Naive thymus-derived CD8-positive, alpha-beta T cell (primary cell): ENCODE results near the gene LRRC28. TPM values are rescaled to one million over a fixed set of nuclear protein-coding genes. Genes with fewer than 3 reads are reported as not detected.
"Not testable (repeated sequence)": the region's sequence is repeated elsewhere in the genome, so short reads cannot be mapped to it uniquely, and the experiment has no call there.

Experiments
- ATAC-seq, 2 donors: fragments of 150-1000 bp; cut with Tn5 transposase in 1 of 2; sonication (Bioruptor Pico), chemical (Tn5 transposase) in 1 of 2; 1 replicate in 1 of 2; 2 replicates in 1 of 2; pipeline ENCODE4 v1.10.0; 2021; ENCODE audit warnings: mild to moderate bottlenecking in 2 of 2, moderate library complexity in 2 of 2
- POLR2A ChIA-PET: fragments of 350-600 bp; sonication (Branson Sonifier 250); formaldehyde crosslinking; loops from one replicate; lab custom pipeline; 2021; ENCODE audit warnings: antibody characterized with exemption; lab: Charles Lee
- DNase-seq, 10 donors: peaks; one replicate each; pipeline versions ENCODE4 v3.0.0 to v3.0.0-alpha.2; 2020 to 2022
- H3K27ac Mint-ChIP-seq, 10 donors: one replicate each; pipeline ENCODE4 v1.8.0; 2020 to 2022; ENCODE audit warnings: mild to moderate bottlenecking in 10 of 10, mixed read lengths in 10 of 10, moderate library complexity in 4 of 10, inconsistent platforms in 1 of 10
- H3K27me3 Mint-ChIP-seq, 5 donors: one replicate each; pipeline ENCODE4 v1.8.0; 2021 to 2022; ENCODE audit warnings: mixed read lengths in 5 of 5
- H3K36me3 Mint-ChIP-seq, 3 donors: one replicate each; pipeline ENCODE4 v1.8.0; 2020 to 2022; ENCODE audit warnings: mixed read lengths in 3 of 3, mild to moderate bottlenecking in 2 of 3, inconsistent platforms in 1 of 3
- H3K4me1 Mint-ChIP-seq, 4 donors: one replicate each; pipeline ENCODE4 v1.8.0; 2021 to 2022; ENCODE audit warnings: mixed read lengths in 4 of 4
- H3K4me3 Mint-ChIP-seq, 10 donors: one replicate each; pipeline ENCODE4 v1.8.0; 2020 to 2022; ENCODE audit warnings: mild to moderate bottlenecking in 10 of 10, mixed read lengths in 10 of 10, moderate library complexity in 6 of 10, inconsistent platforms in 1 of 10
- H3K9me3 Mint-ChIP-seq, 9 donors: one replicate each; pipeline ENCODE4 v1.8.0; 2020 to 2022; ENCODE audit warnings: mixed read lengths in 9 of 9, mild to moderate bottlenecking in 3 of 9, inconsistent platforms in 1 of 9, moderate library complexity in 1 of 9
- polyA plus RNA-seq, 3 donors: library from polyadenylated mRNA; unstranded; fragments of 300-500 nt; fragmentation: Illumina TruSeq; gene quantifications; one replicate each; pipeline ENCODE4 v1.2.3, GENCODE V29; 2021
- total RNA-seq, 8 experiments: library from RNA in 2 of 8; stranded (reverse) in 2 of 8; gene quantifications; one replicate each; pipeline ENCODE4 v1.2.3 and lab custom pipeline; 2021 to 2026

Gene LRRC28
- total and polyA plus RNA-seq, 5 experiments from 2014 or later = 14.9 to 21.4 (median 16.7) TPM

DNA sequence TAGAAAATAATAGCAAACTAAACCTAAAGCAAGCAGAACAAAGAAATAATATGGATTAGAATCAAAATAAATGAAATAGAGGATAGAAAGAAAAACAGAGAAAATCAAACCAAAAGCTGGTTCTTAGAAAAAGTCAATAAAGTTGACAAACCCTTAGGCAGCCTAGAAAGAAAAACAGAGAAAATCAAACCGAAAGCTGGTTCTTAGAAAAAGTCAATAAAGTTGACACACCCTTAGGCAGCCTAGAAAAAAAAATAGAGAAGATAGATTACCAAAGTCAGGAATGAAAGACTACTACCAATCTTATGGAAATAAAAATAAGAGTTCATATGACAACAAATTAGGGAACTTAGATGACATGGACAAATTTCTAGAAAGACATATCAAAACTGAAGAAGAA lies 142.4 kb downstream of the LRRC28 start:
- peaks cover 7 to 40% (median 25%) of the 10 kb centered on the region in 9 donors for H3K9me3 Mint-ChIP-seq
- POLR2A ChIA-PET = no interaction called here
- peaks cover 0 to 19% (median 17%) of the 10 kb centered on the region in 3 donors for H3K36me3 Mint-ChIP-seq
- no peaks in the 10 kb centered on the region for H3K27me3 Mint-ChIP-seq
- H3K4me1 Mint-ChIP-seq = no peaks in the 10 kb centered on the region
- ATAC-seq (no peak), DNase-seq (no peak)
- H3K4me3 Mint-ChIP-seq = no peak overlapping the region
- no peak overlapping the region for H3K27ac Mint-ChIP-seq

DNA sequence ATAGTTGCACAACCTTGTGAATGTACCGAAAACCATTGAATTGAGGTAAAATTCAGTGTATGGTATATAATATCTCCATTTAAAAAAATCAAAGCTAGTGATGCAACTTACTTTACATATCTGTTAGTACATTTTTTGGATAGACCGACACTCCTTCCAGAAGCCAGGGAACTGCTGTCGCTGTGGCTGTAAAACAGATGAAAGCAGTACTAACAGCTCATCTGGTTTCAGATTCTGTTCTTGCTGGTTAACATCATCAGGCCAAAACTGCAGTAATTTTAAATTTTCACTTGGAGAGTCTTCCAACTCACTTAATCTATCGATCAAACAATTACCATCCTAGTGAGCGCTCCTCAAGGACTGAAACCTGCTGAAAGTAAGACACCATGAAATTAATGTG lies 145.1 kb downstream of the LRRC28 start:
- Mint-ChIP-seq H3K4me3 (no peak overlapping the region), H3K27me3 (no peaks in the 10 kb centered on the region), H3K27ac (no peak overlapping the region), H3K36me3 (peaks cover 0 to 19% (median 10%) of the 10 kb centered on the region in 3 donors), H3K4me1 (peaks cover 0 to 10% (median 2%) of the 10 kb centered on the region in 4 donors), H3K9me3 (peaks cover 7 to 33% (median 25%) of the 10 kb centered on the region in 9 donors)
- DNase-seq (no peak), ATAC-seq (no peak)
- POLR2A ChIA-PET = interaction anchor here (0.7 to 0.9 kb wide), 2 partner anchors 33 to 72 kb away, joined by 3 read pairs; no protein-coding TSS in a partner anchor

DNA sequence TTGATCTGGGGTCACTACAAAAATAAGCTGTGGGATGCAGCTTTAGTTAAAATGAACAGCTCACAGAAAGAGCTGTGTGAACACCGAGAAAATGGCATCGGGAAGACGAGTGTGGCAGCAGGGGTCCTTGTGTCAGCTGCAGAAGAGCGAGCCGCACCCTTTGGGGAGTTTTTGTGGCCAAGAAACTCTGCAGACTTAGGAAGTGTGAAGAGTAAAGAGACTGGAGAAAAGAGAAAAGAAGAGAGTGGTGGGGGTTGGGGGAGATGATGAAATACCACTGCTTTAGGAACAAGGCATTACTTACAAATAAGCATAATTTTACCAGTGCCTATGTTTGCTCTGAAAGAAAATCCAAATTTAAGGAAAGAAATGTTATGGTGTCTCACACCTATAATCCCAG lies 147.8 kb downstream of the LRRC28 start:
- ATAC-seq (no peak), DNase-seq (no peak)
- Mint-ChIP-seq H3K27ac (no peak overlapping the region), H3K27me3 (no peaks in the 10 kb centered on the region), H3K9me3 (peaks cover 0 to 8% (median 2%) of the 10 kb centered on the region in 9 donors), H3K36me3 (peaks cover 0 to 4% (median 0%) of the 10 kb centered on the region in 3 donors), H3K4me3 (no peak overlapping the region), H3K4me1 (peaks cover 0 to 10% (median 2%) of the 10 kb centered on the region in 4 donors)
- POLR2A ChIA-PET = no interaction called here

DNA sequence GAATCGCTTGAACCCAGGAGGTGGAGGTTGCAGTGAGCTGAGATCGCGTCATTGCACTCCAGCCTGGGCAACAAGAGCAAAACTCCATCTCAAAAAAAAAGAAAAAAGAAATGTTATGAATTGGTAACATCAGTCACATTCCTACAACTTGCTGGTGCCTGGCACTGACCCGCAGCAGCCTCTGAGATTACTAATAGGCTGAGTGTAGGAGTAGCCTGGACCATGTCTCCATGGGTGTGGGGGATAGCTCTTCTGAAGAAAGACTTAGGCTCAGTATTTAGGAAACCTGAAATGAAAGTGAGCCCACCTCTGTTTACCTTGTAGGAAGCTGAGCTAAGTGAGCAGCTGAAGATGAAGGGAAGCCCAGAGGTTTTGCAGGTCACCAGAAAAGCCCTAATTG lies 148.3 kb downstream of the LRRC28 start:
- DNase-seq = no peak
- H3K27ac Mint-ChIP-seq = peak overlapping the region in 3 of 10 donors; percentile 49 to 65 (median 55)
- H3K9me3 Mint-ChIP-seq = peaks cover 0 to 8% (median 0%) of the 10 kb centered on the region in 9 donors
- no peaks in the 10 kb centered on the region for H3K27me3 Mint-ChIP-seq
- H3K4me3 Mint-ChIP-seq = no peak overlapping the region
- no peak for ATAC-seq
- H3K36me3 Mint-ChIP-seq = peaks cover 0 to 1% (median 0%) of the 10 kb centered on the region in 3 donors
- POLR2A ChIA-PET = no interaction called here
- H3K4me1 Mint-ChIP-seq = peaks cover 0 to 10% (median 2%) of the 10 kb centered on the region in 4 donors

DNA sequence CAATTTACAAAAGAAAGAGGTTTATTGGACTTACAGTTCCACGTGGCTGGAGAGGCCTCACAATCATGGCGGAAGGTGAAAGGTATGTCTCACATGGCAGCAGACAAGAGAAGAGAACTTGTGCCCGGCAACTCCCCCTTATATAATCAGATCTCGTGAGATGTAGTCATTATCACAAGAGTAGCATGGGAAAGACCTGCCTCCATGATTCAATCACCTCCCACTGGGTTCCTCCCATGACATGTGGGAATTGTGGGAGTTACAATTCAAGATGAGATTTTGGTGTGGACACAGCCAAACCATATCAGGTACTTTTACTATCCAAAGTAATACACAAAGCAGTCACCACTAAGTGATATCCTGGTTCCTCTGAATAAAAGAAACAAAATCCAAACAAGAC lies 149.9 kb downstream of the LRRC28 start:
- not testable (repeated sequence) for DNase-seq, H3K9me3 Mint-ChIP-seq, H3K4me1 Mint-ChIP-seq, H3K4me3 Mint-ChIP-seq, ATAC-seq, H3K27ac Mint-ChIP-seq, H3K36me3 Mint-ChIP-seq, H3K27me3 Mint-ChIP-seq
- POLR2A ChIA-PET = interaction anchor here (1.5 kb wide), 1 partner anchor 15 kb away, joined by 4 read pairs; no protein-coding TSS in a partner anchor

DNA sequence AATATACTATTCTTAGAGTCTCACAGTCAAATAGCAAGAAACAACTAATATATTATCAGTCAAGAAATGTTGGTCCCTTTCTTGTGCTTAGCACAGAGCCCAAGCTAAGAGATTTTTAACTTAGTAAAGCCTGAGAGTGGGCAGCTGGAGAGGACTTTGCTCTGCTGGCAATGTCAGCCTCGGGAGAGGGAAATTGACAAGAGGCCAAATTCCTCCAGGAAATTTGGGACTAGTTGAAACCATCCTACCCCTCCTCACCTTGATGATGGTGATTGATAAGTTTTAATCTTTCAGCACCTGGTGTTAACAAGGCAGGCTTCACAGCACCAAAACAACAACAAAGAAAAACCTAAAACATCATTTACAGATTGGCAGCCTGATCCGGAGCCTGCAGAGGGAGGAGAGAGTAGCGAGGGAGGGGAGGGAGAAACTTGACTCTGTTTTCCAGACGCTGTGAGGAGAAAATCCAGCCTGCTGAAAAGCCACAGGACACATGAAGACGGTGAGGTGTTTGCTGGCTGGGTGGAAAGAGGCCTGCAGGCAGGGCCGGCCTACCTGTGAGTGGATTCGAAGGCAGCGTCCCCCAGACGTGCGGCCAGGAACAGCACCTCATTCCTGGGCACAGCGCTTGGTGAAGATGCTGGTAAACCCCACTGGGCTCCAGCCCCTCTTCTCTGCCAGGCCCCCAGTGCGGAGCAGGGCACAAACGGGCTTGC lies 150.9 kb downstream of the LRRC28 start:
- Mint-ChIP-seq H3K4me1 (peaks cover 3 to 16% (median 4%) of the 10 kb centered on the region in 4 donors), H3K27me3 (no peaks in the 10 kb centered on the region), H3K27ac (peak overlapping the region in 1 of 10 donors; percentile 54), H3K4me3 (no peak overlapping the region), H3K9me3 (no peaks in the 10 kb centered on the region), H3K36me3 (no peaks in the 10 kb centered on the region)
- ATAC-seq = no peak
- DNase-seq = no peak
- POLR2A ChIA-PET = interaction anchor here (1.3 to 1.5 kb wide), 2 partner anchors 9 to 16 kb away, joined by 3 to 4 read pairs; no protein-coding TSS in a partner anchor

DNA sequence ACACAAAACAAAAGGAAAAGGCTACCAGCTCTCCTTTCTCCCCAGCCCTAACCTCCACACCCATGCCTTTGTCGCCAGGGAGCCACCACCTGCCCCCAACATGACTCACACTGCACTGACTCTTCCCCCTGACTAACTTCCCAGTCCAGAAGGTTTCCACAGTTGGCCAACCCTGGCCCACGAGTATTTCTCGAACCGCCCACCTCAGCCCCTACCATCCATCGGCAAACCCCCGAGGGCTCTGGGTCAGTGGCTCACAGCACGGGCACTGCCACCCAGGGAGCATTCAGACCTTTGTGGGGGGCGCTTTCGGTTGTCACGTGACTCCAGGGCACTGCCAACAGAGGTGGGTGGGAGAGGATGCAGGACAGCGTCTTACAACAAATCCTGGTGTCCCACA lies 152.3 kb downstream of the LRRC28 start:
- peaks cover 10 to 29% (median 14%) of the 10 kb centered on the region in 4 donors for H3K4me1 Mint-ChIP-seq
- DNase-seq = no peak

DNA sequence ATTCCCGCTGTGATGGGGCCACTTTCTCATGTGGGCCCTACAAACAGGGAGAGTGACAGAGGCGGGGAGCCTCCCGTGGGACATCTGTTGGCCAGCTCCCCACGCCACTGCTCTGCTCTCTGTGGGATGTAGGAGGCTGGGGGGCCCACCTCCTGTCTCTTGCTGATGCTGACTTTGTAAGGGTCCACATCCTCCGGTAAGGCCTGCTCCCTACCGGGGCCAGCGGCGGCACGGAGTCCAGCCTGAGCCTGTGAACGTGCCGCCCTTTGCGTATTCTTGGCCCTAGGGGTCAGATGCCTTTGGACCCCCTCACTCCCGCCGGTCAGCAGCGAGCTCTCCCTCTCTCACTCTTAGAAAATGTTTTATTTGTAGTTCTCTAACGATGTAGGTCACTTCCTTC lies 153.2 kb downstream of the LRRC28 start:
- H3K4me1 Mint-ChIP-seq = peaks cover 8 to 32% (median 19%) of the 10 kb centered on the region in 4 donors
- POLR2A ChIA-PET = no interaction called here
- DNase-seq = no peak
- ATAC-seq = no peak
- no peaks in the 10 kb centered on the region for H3K27me3 Mint-ChIP-seq
- no peak overlapping the region for H3K4me3 Mint-ChIP-seq
- H3K27ac Mint-ChIP-seq = peak overlapping the region in 1 of 10 donors; percentile 82
- no peaks in the 10 kb centered on the region for H3K36me3 Mint-ChIP-seq
- no peaks in the 10 kb centered on the region for H3K9me3 Mint-ChIP-seq

More for the DNA sequence above, 152.3 kb downstream of the LRRC28 start:
- Mint-ChIP-seq H3K9me3 (no peaks in the 10 kb centered on the region), H3K4me3 (no peak overlapping the region), H3K36me3 (no peaks in the 10 kb centered on the region), H3K27me3 (no peaks in the 10 kb centered on the region), H3K27ac (no peak overlapping the region)
- no peak for ATAC-seq
- POLR2A ChIA-PET = no interaction called here

DNA sequence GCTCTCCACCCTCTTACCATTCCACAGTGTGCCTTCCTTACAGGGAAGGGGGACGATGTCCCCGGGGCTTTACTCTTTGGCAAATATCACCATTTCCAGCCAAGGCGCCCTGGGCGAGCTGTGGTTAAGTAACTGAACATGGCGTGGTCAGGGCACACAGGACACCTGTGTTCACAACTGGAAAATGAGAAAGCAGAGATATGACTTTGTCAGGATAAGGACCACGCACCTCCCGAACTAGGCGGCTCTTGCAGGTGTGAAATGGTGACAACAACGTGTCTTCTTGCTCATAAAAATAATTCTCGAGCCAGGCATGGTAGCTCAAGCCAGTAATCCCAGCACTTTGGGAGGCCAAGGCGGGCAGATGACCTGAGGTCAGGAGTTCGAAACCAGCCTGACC lies 154.8 kb downstream of the LRRC28 start:
- POLR2A ChIA-PET = interaction anchor here (0.7 to 1.3 kb wide), 3 partner anchors 9 to 160 kb away, joined by 3 to 4 read pairs (median 4); partner anchors contain the start of gene MEF2A
- H3K27ac Mint-ChIP-seq = no peak overlapping the region
- DNase-seq = no peak
- H3K4me1 Mint-ChIP-seq = peaks cover 13 to 31% (median 25%) of the 10 kb centered on the region in 4 donors
- no peaks in the 10 kb centered on the region for H3K27me3 Mint-ChIP-seq
- no peaks in the 10 kb centered on the region for H3K9me3 Mint-ChIP-seq
- no peak overlapping the region for H3K4me3 Mint-ChIP-seq
- ATAC-seq = no peak
- no peaks in the 10 kb centered on the region for H3K36me3 Mint-ChIP-seq

DNA sequence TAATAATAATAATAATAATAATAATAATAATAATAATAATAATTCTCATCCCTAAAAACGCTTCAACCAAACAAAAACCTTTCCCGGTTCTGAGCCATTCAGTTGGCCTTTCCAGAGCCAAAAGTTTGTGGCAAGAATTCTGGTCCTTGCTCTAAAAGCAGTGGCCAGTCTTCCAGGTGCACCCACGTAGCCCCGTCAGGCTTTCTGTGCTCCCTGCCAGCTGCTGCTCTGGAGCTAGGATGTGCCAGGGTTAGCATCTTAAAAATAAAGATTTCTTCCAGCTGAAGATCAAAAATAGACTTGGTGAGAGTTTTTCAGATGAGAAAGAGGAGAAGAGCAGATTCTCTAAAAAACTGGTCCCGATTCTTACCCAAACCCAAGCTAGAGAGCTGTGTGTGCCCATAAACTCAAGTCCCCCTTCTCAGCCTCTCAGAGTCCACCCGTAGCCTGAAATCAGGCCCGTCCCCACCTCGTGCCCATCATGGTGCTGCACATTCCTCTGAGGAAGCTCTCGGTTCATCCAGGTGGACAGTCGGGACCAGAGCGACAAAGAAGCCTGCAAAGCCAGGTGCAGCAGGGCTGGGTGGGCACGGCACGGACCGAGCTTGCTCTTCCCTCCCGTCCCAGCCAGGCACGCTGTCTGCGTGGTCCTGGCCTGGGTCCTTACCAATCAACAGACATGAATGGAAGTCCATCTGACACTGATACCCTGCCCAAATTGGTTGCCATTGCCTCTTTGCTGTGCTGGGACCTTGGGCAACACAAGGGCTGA lies 155.6 kb downstream of the LRRC28 start:
- POLR2A ChIA-PET = interaction anchor here (0.7 to 2.6 kb wide), 6 partner anchors 8 to 159 kb away, joined by 3 to 16 read pairs (median 4); partner anchors contain the start of gene MEF2A
- Mint-ChIP-seq H3K27ac (peak overlapping the region in 3 of 10 donors; percentile 22 to 71 (median 68)), H3K27me3 (no peaks in the 10 kb centered on the region), H3K36me3 (no peaks in the 10 kb centered on the region), H3K9me3 (no peaks in the 10 kb centered on the region), H3K4me1 (peaks cover 13 to 34% (median 25%) of the 10 kb centered on the region in 4 donors), H3K4me3 (no peak overlapping the region)
- DNase-seq = no peak
- no peak for ATAC-seq

DNA sequence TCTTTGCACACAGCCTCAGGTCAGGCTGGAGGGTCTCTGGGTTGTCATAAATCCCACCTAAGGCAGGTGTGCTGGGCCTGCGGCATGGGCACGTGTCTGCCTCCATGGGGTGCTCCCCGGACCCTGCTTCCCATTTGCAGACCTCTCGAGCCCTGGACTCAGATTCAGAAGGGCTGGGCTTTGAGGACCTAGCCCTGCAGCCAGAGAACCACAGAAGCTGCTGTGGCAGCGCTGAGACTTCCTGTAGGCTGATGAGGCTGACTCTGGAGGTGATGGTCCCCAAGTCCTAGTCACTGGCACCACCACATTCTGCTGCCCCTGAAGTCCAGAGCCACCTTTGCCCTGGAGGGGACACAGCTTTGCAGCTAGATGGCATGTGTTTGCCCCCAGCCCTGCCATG lies 156.4 kb downstream of the LRRC28 start:
- Mint-ChIP-seq H3K36me3 (no peaks in the 10 kb centered on the region), H3K4me3 (peak overlapping the region in 2 of 10 donors; percentile 19 to 62)

DNA sequence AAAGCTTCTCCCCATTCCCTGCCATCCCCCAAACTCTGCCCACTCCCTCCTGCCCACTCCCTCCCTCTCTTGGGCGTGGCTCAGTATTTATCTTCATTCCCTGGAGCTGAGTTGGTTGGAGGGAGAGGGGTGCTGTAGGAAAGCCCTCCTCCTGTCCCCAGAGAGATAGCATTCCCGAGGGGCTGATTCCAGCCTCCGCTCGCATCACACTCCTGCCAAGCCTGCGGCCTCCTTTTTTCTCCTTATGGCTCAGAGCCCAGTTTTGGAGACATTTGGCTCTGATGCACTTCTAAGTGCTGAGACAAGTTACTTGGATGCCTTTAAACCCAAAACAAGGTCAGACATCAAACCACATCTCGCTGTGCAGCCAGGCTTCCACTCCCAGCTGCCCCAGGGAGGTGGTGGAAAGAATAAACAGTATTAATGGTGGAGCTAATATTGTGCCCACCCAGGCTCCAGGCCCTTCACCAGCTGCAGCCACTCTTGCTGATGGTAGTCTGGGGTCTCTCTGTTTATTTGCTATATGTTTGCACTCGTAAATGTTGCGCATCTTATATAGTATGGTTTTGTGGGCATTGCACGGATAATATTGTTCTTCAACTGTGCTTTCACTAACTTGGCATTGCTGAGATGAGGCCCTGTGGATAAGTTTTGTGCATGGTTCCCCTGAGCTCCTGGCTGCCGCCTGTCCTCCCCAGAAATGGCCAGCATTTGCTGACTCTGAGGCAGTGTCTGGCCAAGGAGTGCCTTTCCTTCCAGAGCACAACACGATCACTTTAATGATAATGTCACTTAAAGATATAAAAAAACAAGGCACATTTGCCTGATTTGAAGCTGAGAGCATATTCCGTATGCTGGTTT lies 157.2 kb downstream of the LRRC28 start:
- no peak for DNase-seq
- peaks cover 13 to 34% (median 25%) of the 10 kb centered on the region in 4 donors for H3K4me1 Mint-ChIP-seq
- H3K4me3 Mint-ChIP-seq = peak overlapping the region in 3 of 10 donors; percentile 4 to 62 (median 19)
- no peaks in the 10 kb centered on the region for H3K9me3 Mint-ChIP-seq
- no peaks in the 10 kb centered on the region for H3K27me3 Mint-ChIP-seq
- ATAC-seq = no peak
- POLR2A ChIA-PET = interaction anchor here (0.7 to 2.6 kb wide), 8 partner anchors 13 to 296 kb away, joined by 3 to 16 read pairs (median 4); partner anchors contain the start of gene MEF2A
- peak overlapping the region in 7 of 10 donors; percentile 29 to 71 (median 63) for H3K27ac Mint-ChIP-seq
- no peaks in the 10 kb centered on the region for H3K36me3 Mint-ChIP-seq

More for the DNA sequence above, 156.4 kb downstream of the LRRC28 start:
- no peak for DNase-seq
- peaks cover 13 to 34% (median 25%) of the 10 kb centered on the region in 4 donors for H3K4me1 Mint-ChIP-seq
- no peak for ATAC-seq
- H3K9me3 Mint-ChIP-seq = no peaks in the 10 kb centered on the region
- POLR2A ChIA-PET = interaction anchor here (0.8 to 2.6 kb wide), 4 partner anchors 14 to 159 kb away, joined by 3 to 16 read pairs (median 4); partner anchors contain the start of gene MEF2A
- H3K27ac Mint-ChIP-seq = peak overlapping the region in 3 of 10 donors; percentile 29 to 71 (median 71)
- no peaks in the 10 kb centered on the region for H3K27me3 Mint-ChIP-seq
